NCI-H187 treated with DMSO at 0.1 percent for 48 hours (cell line): ENCODE data around the gene HAUS8.
A peak's percentile ranks its signal among the peaks of the same experiment; 100 is the strongest.
"Not testable (repeated sequence)": the region's sequence is repeated elsewhere in the genome, so short reads cannot be mapped to it uniquely, and the experiment has no call there.

ENCODE experiments used
- DNase-seq: peaks from one replicate; lab custom pipeline; 2025; lab: John Stamatoyannopoulos, UW

The HAUS8 gene

GRCh38 chr19:17075035-17075863 is at the start of gene HAUS8, which contains the start of gene MYO9B:
Gene HAUS8 (minus strand): TSS chr19:17075452. CDS start chr19:17075422, 30 bp downstream.
Gene MYO9B (plus strand): TSS chr19:17075777. CDS start chr19:17101718, 25,941 bp downstream.
- DNase-seq: peak; percentile 56

- DNase-seq: no peak
Observed at GRCh38 chr19:17124025-17124424, 48.8 kb upstream of the HAUS8 start.

GRCh38 chr19:17123041-17123440 is 47.8 kb upstream of the HAUS8 start:
- DNase-seq: no peak

- no peak for DNase-seq
Observed at GRCh38 chr19:17121736-17122293, 46.6 kb upstream of the HAUS8 start.

GRCh38 chr19:17118957-17119356 is 43.7 kb upstream of the HAUS8 start:
- DNase-seq: no peak

GRCh38 chr19:17116996-17117702 is 41.9 kb upstream of the HAUS8 start:
- no peak for DNase-seq

GRCh38 chr19:17114414-17114831 is 39.2 kb upstream of the HAUS8 start:
- DNase-seq: no peak

GRCh38 chr19:17113127-17113785 is 38.0 kb upstream of the HAUS8 start:
- DNase-seq: no peak

- DNase-seq: no peak
Observed at GRCh38 chr19:17112700-17113099, 37.4 kb upstream of the HAUS8 start.

- DNase-seq: no peak
Observed at GRCh38 chr19:17112271-17112670, 37.0 kb upstream of the HAUS8 start.

GRCh38 chr19:17111766-17112165 is 36.5 kb upstream of the HAUS8 start:
- no peak for DNase-seq

- DNase-seq: no peak
Observed at GRCh38 chr19:17110599-17110966, 35.3 kb upstream of the HAUS8 start.

- DNase-seq: no peak
Observed at GRCh38 chr19:17109962-17110598, 34.8 kb upstream of the HAUS8 start.

- DNase-seq: no peak
Observed at GRCh38 chr19:17109300-17109699, 34.0 kb upstream of the HAUS8 start.

- no peak for DNase-seq
Observed at GRCh38 chr19:17108453-17108784, 33.2 kb upstream of the HAUS8 start.

- DNase-seq: no peak
Observed at GRCh38 chr19:17107546-17108452, 32.5 kb upstream of the HAUS8 start.

GRCh38 chr19:17106964-17107363 is 31.7 kb upstream of the HAUS8 start:
- DNase-seq: not testable (repeated sequence)

GRCh38 chr19:17105556-17105955 is 30.3 kb upstream of the HAUS8 start:
- DNase-seq: no peak

- no peak for DNase-seq
Observed at GRCh38 chr19:17104679-17105078, 29.4 kb upstream of the HAUS8 start.

GRCh38 chr19:17103177-17103576 is 27.9 kb upstream of the HAUS8 start:
- DNase-seq: no peak
